ENCODE measurements around the gene CCER1.

CCER1 gene

DNA sequence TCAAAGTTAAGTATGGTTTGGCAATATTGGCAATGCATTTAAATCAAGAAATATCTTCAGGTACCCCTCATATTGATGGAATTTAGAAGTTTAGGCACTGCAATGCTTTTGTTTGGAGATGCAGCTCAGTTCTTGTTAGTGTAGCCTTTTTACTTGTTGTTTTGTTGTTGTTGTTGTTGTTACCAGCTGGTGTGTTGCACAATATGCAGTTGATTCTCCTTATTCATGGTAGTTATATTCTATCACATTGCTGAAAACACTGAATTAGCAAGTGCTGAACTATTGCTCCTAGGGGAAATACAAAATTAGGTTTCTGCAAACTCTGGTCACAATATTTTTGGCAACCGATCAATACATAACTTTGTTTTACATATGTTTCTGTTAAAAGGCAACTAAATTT is 34.8 kb downstream of the CCER1 start:
- H2AFZ ChIP-seq (ENCODE audit: low read length), result no peak overlapping the region
- H3K9me2 ChIP-seq (replicated peaks; ENCODE audit: low read depth, low read length), result no peaks in the 10 kb centered on the region
- H3K9ac ChIP-seq (ENCODE audit: low read depth, low read length, poor library complexity, severe bottlenecking), result no peak overlapping the region
- H3K36me3 ChIP-seq (ENCODE audit: insufficient read depth, low read length), result no peaks in the 10 kb centered on the region
- no peaks in the 10 kb centered on the region for H3F3A ChIP-seq (ENCODE audit: low read depth)
- no peak overlapping the region for H3K4me2 ChIP-seq (ENCODE audit: low read depth, low read length, poor library complexity, severe bottlenecking)
- no peaks in the 10 kb centered on the region for H3K4me1 ChIP-seq (ENCODE audit: insufficient read depth, low read length, poor library complexity, severe bottlenecking)
- H3K9me3 ChIP-seq (ENCODE audit: insufficient read depth, low read depth, low read length), result no peaks in the 10 kb centered on the region
- no peak overlapping the region for H3K4me3 ChIP-seq (ENCODE audit: low read length, poor library complexity, severe bottlenecking)
- H3K79me2 ChIP-seq (ENCODE audit: insufficient read depth, low read length), result no peaks in the 10 kb centered on the region
- H4K20me1 ChIP-seq (ENCODE audit: insufficient read depth, low read length, poor library complexity, severe bottlenecking), result no peaks in the 10 kb centered on the region
- TF ChIP-seq, protein P1, sequence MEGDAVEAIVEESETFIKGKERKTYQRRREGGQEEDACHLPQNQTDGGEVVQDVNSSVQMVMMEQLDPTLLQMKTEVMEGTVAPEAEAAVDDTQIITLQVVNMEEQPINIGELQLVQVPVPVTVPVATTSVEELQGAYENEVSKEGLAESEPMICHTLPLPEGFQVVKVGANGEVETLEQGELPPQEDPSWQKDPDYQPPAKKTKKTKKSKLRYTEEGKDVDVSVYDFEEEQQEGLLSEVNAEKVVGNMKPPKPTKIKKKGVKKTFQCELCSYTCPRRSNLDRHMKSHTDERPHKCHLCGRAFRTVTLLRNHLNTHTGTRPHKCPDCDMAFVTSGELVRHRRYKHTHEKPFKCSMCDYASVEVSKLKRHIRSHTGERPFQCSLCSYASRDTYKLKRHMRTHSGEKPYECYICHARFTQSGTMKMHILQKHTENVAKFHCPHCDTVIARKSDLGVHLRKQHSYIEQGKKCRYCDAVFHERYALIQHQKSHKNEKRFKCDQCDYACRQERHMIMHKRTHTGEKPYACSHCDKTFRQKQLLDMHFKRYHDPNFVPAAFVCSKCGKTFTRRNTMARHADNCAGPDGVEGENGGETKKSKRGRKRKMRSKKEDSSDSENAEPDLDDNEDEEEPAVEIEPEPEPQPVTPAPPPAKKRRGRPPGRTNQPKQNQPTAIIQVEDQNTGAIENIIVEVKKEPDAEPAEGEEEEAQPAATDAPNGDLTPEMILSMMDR (conservative IDR thresholded peaks at IDR 0.05; ENCODE audit: low read length), result no peak
- no peak for TF ChIP-seq EZH2phosphoT487 (IDR thresholded peaks at IDR 0.05; ENCODE audit: borderline replicate concordance)
- H3K27me3 ChIP-seq (ENCODE audit: insufficient read depth, low read length, poor library complexity, severe bottlenecking), result no peaks in the 10 kb centered on the region

DNA sequence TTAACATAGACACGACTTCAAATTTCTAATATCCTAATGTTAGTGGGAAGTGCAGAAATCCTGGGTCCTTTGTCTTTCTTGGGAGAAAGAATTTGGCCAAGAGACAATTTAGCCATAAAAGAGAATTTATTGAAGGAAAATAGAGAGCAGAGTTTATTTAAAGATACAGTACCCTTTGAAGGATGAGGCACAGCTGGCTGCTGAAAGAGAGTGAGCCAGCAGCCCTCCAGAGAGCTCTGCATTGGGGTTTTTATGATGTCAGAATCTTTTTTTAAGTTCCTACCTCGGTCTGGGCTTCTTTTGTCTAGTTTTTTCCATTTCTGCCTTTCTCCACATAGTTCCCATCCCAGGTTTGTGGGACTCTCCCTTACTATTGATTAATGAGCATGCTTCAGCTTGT is 37.5 kb downstream of the CCER1 start:
- no peaks in the 10 kb centered on the region for H3K9me3 ChIP-seq (ENCODE audit: insufficient read depth, low read depth, low read length)
- no peaks in the 10 kb centered on the region for H3F3A ChIP-seq (ENCODE audit: low read depth)
- H3K36me3 ChIP-seq (ENCODE audit: insufficient read depth, low read length), result no peaks in the 10 kb centered on the region
- no peak overlapping the region for H2AFZ ChIP-seq (ENCODE audit: low read length)
- H3K4me1 ChIP-seq (ENCODE audit: insufficient read depth, low read length, poor library complexity, severe bottlenecking), result no peaks in the 10 kb centered on the region
- no peak for TF ChIP-seq EZH2phosphoT487 (IDR thresholded peaks at IDR 0.05; ENCODE audit: borderline replicate concordance)
- TF ChIP-seq, protein P1 (conservative IDR thresholded peaks at IDR 0.05; ENCODE audit: low read length), result no peak
- no peak overlapping the region for H3K9ac ChIP-seq (ENCODE audit: low read depth, low read length, poor library complexity, severe bottlenecking)
- H3K27me3 ChIP-seq (ENCODE audit: insufficient read depth, low read length, poor library complexity, severe bottlenecking), result no peaks in the 10 kb centered on the region
- no peaks in the 10 kb centered on the region for H3K79me2 ChIP-seq (ENCODE audit: insufficient read depth, low read length)
- H3K4me3 ChIP-seq (ENCODE audit: low read length, poor library complexity, severe bottlenecking), result no peak overlapping the region
- H3K9me2 ChIP-seq (replicated peaks; ENCODE audit: low read depth, low read length), result no peaks in the 10 kb centered on the region
- H3K4me2 ChIP-seq (ENCODE audit: low read depth, low read length, poor library complexity, severe bottlenecking), result no peak overlapping the region
- H4K20me1 ChIP-seq (ENCODE audit: insufficient read depth, low read length, poor library complexity, severe bottlenecking), result no peaks in the 10 kb centered on the region

DNA sequence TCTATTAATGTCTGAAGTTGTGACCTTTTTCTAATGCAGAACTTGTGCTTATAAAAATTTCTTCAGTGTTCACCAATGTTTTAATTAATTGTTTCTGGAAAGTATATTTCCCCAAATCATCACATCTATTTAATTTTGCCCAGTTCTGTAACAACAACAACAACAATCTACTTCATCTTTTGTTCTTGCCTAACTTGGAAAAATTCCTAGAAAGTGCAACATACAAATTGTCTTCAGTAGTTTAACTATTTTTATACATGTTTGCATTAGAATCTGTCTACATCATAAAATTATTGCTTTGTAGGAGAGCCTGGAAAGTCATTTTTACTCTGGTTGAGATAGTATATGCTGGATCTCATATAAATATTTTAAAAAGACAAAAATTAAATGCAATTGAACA is 38.5 kb downstream of the CCER1 start:
- H3K9ac ChIP-seq (ENCODE audit: low read depth, low read length, poor library complexity, severe bottlenecking), result no peak overlapping the region
- no peaks in the 10 kb centered on the region for H3K79me2 ChIP-seq (ENCODE audit: insufficient read depth, low read length)
- TF ChIP-seq, protein P1 (conservative IDR thresholded peaks at IDR 0.05; ENCODE audit: low read length), result no peak
- TF ChIP-seq EZH2phosphoT487 (IDR thresholded peaks at IDR 0.05; ENCODE audit: borderline replicate concordance), result no peak
- no peaks in the 10 kb centered on the region for H4K20me1 ChIP-seq (ENCODE audit: insufficient read depth, low read length, poor library complexity, severe bottlenecking)
- no peak overlapping the region for H2AFZ ChIP-seq (ENCODE audit: low read length)
- H3K9me3 ChIP-seq (ENCODE audit: insufficient read depth, low read depth, low read length), result no peaks in the 10 kb centered on the region
- no peak overlapping the region for H3K4me3 ChIP-seq (ENCODE audit: low read length, poor library complexity, severe bottlenecking)
- H3K4me2 ChIP-seq (ENCODE audit: low read depth, low read length, poor library complexity, severe bottlenecking), result no peak overlapping the region
- H3F3A ChIP-seq (ENCODE audit: low read depth), result no peaks in the 10 kb centered on the region
- H3K9me2 ChIP-seq (replicated peaks; ENCODE audit: low read depth, low read length), result no peaks in the 10 kb centered on the region
- no peaks in the 10 kb centered on the region for H3K4me1 ChIP-seq (ENCODE audit: insufficient read depth, low read length, poor library complexity, severe bottlenecking)
- no peaks in the 10 kb centered on the region for H3K36me3 ChIP-seq (ENCODE audit: insufficient read depth, low read length)
- no peaks in the 10 kb centered on the region for H3K27me3 ChIP-seq (ENCODE audit: insufficient read depth, low read length, poor library complexity, severe bottlenecking)

All from Loucy (cell line).